ENCODE data around the gene ROPN1L. TPM values are rescaled to one million over a fixed set of nuclear protein-coding genes. Genes with fewer than 3 reads are reported as not detected.

Gene ROPN1L
- total RNA-seq, 2 donors from 2014 or later = 0.31 to 1.0 TPM

DNA sequence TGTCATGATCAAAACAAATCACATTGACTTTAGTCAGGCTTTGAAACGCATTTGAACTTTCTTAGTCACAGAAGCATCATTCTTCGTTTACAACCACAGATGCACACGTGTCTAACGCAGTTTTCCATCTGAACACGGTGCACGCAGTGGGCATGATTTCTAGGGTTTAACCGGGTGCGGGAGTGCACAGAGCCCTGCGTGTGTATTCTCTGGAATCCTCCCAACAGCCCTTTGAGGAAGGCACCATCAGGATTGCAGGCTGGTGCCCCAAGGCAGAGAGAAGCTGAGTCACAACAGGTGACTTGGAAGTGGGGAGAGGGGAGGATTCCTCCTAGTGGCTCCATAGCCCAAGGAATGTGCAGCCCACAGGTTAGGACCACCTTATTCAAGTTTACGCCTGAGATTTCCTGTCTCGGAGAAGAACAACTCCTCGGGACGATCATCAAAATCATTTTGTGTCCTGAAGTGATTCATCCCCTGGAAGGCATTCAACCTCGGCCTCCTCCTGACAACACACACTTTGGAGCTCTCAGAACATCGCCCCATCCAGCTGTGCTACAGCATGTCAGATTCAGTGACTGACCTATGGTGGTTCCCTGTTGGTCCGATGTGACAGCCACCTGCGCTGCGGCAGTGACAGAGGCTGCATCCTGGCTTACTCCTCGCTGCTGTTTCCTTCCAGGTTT is 13.1 kb downstream of the ROPN1L start:
- intact Hi-C loops (cut with DNase I) = no loop called here
- ATAC-seq = peak in 1 of 2 donors; percentile 30
- no peak for DNase-seq

DNA sequence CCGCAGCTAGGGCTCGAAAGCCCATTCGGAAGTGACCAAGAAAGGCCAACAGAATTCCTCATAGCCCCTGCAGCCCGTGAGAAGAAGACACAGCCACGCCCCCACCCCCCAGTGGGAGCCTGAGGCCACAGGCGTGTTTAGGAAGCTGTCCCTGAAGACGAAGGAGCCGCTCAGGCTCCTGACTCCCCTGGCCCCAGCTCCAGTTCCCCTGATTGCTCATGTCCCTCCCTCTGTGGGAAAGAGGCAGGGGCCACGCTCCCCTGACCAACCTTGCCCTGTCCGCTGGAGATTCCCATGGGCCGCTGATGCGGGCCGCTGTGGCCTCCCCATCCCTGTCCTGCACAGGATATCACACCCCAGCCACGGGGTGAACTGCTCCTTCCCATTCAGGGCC is 13.6 kb downstream of the ROPN1L start:
- DNase-seq (no peak), ATAC-seq (no peak)
- intact Hi-C loops (cut with DNase I) = no loop called here

- DNase-seq (no peak), ATAC-seq (no peak)
- intact Hi-C loops (cut with DNase I) = no loop called here
Measured at GRCh38 chr5:10456583-10457420, 15.1 kb downstream of the ROPN1L start.

GRCh38 chr5:10457682-10458574 is 16.2 kb downstream of the ROPN1L start:
- no peak for DNase-seq
- intact Hi-C loops (cut with DNase I) = no loop called here
- ATAC-seq = peak; percentile 20 to 66

DNA sequence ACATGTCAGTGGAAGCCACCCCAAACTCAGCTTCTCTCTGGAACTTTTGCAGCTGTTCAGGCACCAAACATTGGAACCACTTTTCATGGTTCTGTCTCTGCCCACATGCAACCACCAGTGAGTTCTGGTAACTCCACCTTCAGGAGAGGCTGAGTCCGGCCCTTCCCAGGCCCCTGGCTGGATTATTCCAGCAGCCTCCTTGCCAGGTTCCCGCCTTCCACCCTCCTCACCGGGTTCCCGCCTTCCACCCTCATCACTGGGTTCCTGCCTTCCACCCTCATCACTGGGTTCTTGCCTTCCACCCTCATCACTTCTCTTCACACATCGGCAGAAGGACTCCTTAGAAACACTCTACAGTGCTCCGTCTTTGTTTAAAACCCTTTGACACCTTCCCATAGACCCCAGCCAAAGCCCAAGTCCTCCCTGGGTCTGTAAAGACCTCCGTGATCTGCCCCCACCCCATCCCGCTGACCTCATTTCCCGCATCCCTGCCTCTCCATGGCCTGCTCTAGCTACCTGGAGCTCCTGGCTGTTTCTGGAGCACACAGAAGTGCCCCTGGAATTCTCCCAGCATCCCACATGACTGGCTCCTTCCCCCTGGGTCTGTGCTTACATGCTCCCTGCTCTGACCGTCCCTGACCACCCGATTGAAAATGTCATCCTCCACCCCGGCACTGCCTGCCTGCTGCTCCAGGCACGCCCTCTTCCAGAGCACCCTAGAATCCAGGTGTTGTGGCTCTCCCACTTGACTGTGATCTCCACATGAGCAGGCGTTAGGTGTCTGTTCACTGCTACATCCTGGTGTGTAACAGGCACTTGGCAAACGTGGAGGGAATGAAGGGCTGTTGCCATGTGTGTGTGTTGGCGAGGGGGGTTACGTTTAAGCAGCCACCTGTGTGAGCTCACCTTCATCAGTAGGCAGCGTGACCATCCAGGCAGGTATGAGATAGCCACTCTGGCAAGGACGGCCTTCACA is 17.7 kb downstream of the ROPN1L start:
- DNase-seq (no peak), ATAC-seq (no peak)
- intact Hi-C loops (cut with DNase I) = loop anchor here in 1 of 2 donors (5.0 kb wide), 1 partner anchor 43 kb away; no protein-coding TSS in a partner anchor

DNA sequence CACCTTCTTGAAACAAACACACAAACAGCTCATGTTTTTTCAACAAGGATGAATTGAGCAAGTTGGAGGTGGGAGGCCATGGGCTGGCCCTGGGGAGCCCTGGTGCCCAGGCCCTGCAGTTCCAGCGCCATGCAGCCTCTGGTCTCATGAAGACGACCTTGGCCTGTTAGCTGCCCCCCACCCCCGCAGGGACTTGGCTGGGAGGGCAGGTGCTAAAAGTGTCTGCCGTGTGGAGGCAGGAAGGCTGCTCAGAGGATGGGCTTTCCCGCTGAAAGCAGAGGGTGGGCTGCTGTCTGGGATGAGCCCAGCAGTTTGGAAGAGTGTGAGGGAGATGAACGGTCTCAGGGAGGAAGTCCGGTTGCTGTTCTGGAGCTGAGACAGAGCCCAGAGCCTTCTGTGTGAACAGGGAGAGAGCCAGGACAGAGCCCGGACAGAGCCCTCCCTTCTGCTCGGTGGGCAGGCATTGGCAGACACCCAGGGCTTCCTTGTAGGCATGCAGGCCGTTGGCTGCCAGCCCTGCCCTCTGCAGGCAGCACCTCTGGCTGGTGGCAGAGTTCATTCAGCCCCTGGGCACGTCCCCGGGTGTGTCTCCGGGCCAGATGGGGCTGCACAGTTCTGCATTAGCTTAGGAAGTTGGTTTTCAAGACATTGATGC is 18.7 kb downstream of the ROPN1L start:
- peak; percentile 89 to 90 for ATAC-seq
- intact Hi-C loops (cut with DNase I) = loop anchor here in 1 of 2 donors (5.0 kb wide), 1 partner anchor 42 kb away; no protein-coding TSS in a partner anchor
- DNase-seq = peak; percentile 86

- ATAC-seq (no peak), DNase-seq (no peak)
- intact Hi-C loops (cut with DNase I) = loop anchor here in 1 of 2 donors (5.0 kb wide), 1 partner anchor 41 kb away; no protein-coding TSS in a partner anchor
Measured at GRCh38 chr5:10461041-10461440, 19.4 kb downstream of the ROPN1L start.

- ATAC-seq = no peak
- intact Hi-C loops (cut with DNase I) = loop anchor here in 1 of 2 donors (5.0 kb wide), 1 partner anchor 40 kb away; no protein-coding TSS in a partner anchor
Measured at GRCh38 chr5:10461904-10462555, 20.4 kb downstream of the ROPN1L start.

GRCh38 chr5:10463566-10463965 is 21.9 kb downstream of the ROPN1L start:
- intact Hi-C loops (cut with DNase I) = loop anchor here in 1 of 2 donors (5.0 kb wide), 1 partner anchor 39 kb away; no protein-coding TSS in a partner anchor
- DNase-seq = no peak
- no peak for ATAC-seq

More at GRCh38 chr5:10461904-10462555, 20.4 kb downstream of the ROPN1L start:
- no peak for DNase-seq

- intact Hi-C loops (cut with DNase I) = loop anchor here in 1 of 2 donors (5.0 kb wide), 1 partner anchor 38 kb away; no protein-coding TSS in a partner anchor
- ATAC-seq = no peak
- DNase-seq = no peak
Measured at GRCh38 chr5:10464173-10464572, 22.5 kb downstream of the ROPN1L start.

DNA sequence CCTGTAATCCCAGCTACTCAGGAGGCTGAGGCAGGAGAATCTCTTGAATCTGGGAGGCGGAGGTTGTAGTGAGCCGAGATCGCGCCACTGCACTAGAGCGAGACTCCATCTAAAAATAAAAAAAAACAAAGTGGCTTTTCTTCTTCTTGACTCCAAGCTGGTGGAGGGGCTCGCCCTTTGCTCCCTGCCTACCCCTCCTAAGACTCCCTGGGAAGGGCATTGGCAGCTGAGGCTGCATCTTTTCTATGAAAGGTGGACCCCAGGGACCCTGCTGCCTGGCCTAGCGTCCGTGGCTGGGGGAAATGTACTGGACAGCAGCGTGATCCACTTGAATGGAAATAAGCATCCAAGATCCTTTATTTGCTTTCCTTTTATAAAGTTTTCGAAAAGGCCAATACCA is 24.0 kb downstream of the ROPN1L start:
- ATAC-seq (no peak), DNase-seq (no peak)
- intact Hi-C loops (cut with DNase I) = no loop called here

DNA sequence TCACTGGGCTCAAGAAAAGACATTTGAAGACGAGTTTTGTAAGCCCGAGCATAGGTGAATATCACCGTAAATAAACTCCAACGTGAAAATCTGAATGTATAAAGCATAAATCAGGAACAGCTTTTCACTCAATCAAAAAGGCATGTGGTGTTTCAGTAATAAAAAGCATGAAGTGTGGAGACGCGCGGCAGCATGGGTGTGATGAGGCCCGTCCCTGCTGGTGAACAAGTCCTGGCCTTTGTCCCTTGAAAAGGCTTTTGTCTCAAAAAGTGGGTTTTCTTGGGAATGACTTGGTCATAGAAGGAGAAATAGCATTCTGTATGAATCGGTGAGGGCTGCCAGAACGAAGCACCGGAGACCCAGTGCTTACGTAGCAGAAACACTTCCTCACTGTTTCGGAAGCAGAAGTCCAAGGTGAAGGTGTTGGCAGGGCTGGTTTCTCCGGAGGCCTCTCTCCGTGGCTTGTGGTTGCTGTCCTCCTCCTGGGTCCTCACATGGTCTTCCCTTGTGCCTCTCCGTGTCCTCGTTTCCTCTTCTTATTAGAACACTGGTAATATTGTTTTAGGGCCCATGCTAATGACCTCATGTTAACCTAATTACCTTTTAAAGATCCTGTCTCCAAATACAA is 24.9 kb downstream of the ROPN1L start:
- no peak for DNase-seq
- no peak for ATAC-seq
- intact Hi-C loops (cut with DNase I) = no loop called here

GRCh38 chr5:10467281-10468198 is 25.9 kb downstream of the ROPN1L start:
- ATAC-seq (peak in 1 of 2 donors; percentile 46), DNase-seq (no peak)
- intact Hi-C loops (cut with DNase I) = no loop called here

GRCh38 chr5:10468256-10468655 is 26.6 kb downstream of the ROPN1L start:
- ATAC-seq (no peak), DNase-seq (no peak)
- intact Hi-C loops (cut with DNase I) = no loop called here

DNA sequence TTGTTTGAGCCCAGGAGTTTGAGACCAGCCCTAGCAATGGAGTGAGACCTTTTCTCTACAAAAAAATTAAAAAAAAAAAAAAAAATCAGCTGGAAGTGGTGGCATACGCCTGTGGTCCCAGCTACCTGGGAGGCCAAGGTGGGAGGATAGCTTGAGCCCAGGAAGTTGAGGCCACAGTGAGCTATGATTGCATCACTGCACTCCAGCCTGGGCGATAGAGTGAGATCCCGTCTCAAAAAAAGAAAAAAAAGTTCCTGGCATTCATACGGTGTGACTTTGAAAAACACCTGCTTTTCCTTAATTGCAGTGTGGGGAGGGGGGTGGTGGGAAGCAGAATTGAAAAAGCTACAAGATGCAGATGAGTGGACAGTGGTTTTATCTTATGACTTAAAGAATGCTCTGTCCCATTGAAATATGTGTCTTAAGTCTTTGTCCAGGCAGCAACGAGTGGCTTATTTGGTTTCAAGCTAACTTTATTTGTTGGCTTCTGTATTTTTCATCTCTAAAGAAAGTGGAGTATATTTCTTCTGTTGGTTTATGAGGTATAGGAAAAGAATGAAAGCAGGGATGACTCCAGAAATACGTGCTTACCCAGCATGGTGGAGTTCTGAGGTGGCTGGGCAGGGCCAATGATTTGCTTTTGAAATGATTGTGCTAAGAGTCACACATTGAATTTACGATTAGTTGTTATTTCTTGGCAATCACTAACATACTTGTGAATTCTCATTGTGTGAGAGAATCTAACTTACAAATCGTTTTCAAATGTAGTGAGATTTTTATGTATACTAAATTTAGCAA is 27.8 kb downstream of the ROPN1L start:
- DNase-seq = no peak
- intact Hi-C loops (cut with DNase I) = no loop called here
- ATAC-seq = no peak

Data from left cardiac atrium (tissue), 4 donors.